ENCODE data around the gene PAPSS2. TPM values are rescaled to one million over a fixed set of nuclear protein-coding genes. Genes with fewer than 3 reads are reported as not detected.

The PAPSS2 gene
- total RNA-seq, 1 donor, result 417 TPM

GRCh38 chr10:87692956-87693484 lies 33.3 kb downstream of the PAPSS2 start:
- no peak for TF ChIP-seq CTCF (IDR thresholded peaks at IDR 0.05; ENCODE audit: insufficient read depth, low read depth, low read length)
- DNase-seq (ENCODE audit: low read depth), result no peak

GRCh38 chr10:87694011-87694794 lies 34.5 kb downstream of the PAPSS2 start:
- H3K4me3 ChIP-seq (ENCODE audit: low read depth, low read length), result no peak overlapping the region
- no peak for TF ChIP-seq CTCF (IDR thresholded peaks at IDR 0.05; ENCODE audit: insufficient read depth, low read depth, low read length)
- peak; percentile 45 for DNase-seq (ENCODE audit: low read depth)

More at GRCh38 chr10:87692956-87693484, 33.3 kb downstream of the PAPSS2 start:
- no peak overlapping the region for H3K4me3 ChIP-seq (ENCODE audit: low read depth, low read length)

- H3K4me3 ChIP-seq (ENCODE audit: low read depth, low read length), result no peak overlapping the region
- TF ChIP-seq CTCF (IDR thresholded peaks at IDR 0.05; ENCODE audit: insufficient read depth, low read depth, low read length), result no peak
- DNase-seq (ENCODE audit: low read depth), result no peak
Measured at GRCh38 chr10:87695074-87695473, 35.4 kb downstream of the PAPSS2 start.

GRCh38 chr10:87696922-87697745 lies 37.5 kb downstream of the PAPSS2 start:
- no peak for DNase-seq (ENCODE audit: low read depth)
- no peak overlapping the region for H3K4me3 ChIP-seq (ENCODE audit: low read depth, low read length)
- TF ChIP-seq CTCF (IDR thresholded peaks at IDR 0.05; ENCODE audit: insufficient read depth, low read depth, low read length), result no peak

GRCh38 chr10:87700031-87700796 lies 40.5 kb downstream of the PAPSS2 start:
- TF ChIP-seq CTCF (IDR thresholded peaks at IDR 0.05; ENCODE audit: insufficient read depth, low read depth, low read length), result no peak
- DNase-seq (ENCODE audit: low read depth), result no peak

GRCh38 chr10:87702260-87702972 lies 42.7 kb downstream of the PAPSS2 start:
- TF ChIP-seq CTCF (IDR thresholded peaks at IDR 0.05; ENCODE audit: insufficient read depth, low read depth, low read length), result no peak
- H3K4me3 ChIP-seq (ENCODE audit: low read depth, low read length), result no peak overlapping the region
- no peak for DNase-seq (ENCODE audit: low read depth)

More at GRCh38 chr10:87700031-87700796, 40.5 kb downstream of the PAPSS2 start:
- H3K4me3 ChIP-seq (ENCODE audit: low read depth, low read length), result no peak overlapping the region
